Activated CD8-positive, alpha-beta memory T cell treated with anti-CD3 and anti-CD28 coated beads, Interleukin-2, amount 50 U/mL, for 24 hours (primary cell): ENCODE measurements around the gene ZNF536.

ENCODE experiments used
- DNase-seq: peaks from one replicate; pipeline ENCODE4 v3.0.0-alpha.2; 2020; ENCODE audit errors: extremely low read depth

Gene ZNF536

GRCh38 chr19:30606114-30607050 lies 234.2 kb downstream of the ZNF536 start:
- no peak for DNase-seq
